HepG2 (cell line): Measurements from ENCODE around the gene LPIN3. TPM values are rescaled to one million over a fixed set of nuclear protein-coding genes. Genes with fewer than 3 reads are reported as not detected.
A peak's percentile ranks its signal among the peaks of the same experiment; 100 is the strongest.

ENCODE experiments used
- ATAC-seq: fragments of 200-7000 bp; cut with Tn5 transposase; 3 replicates; pipeline ENCODE4 v1.9.1; 2020; ENCODE audit warnings: mild to moderate bottlenecking, moderate library complexity
- BruUV-seq: library from RNA; stranded (reverse); fragments of 400-500 nt; replicated peaks from 2 replicates; lab custom pipeline; 2021; lab: Mats Ljungman, UMichigan
- CTCF ChIA-PET: fragments of 300-600 bp; formaldehyde crosslinking; extraction: SDS; loops from one replicate; lab custom pipeline; 2021; ENCODE audit warnings: low total read pairs, inconsistent platforms, low intra/inter-chr PET ratio; lab: Yijun Ruan, JAX
- POLR2A ChIA-PET: fragments of 350-600 bp; sonication (Branson Sonifier 250); formaldehyde crosslinking; loops from one replicate; lab custom pipeline; 2020; ENCODE audit warnings: antibody characterized with exemption, inconsistent platforms; lab: Yijun Ruan, JAX
- DNase-seq: peaks from one replicate; pipeline ENCODE4 v3.0.0-alpha.2; 2015; ENCODE audit warnings: low spot score
- FAIRE-seq: peaks from 3 replicates; lab custom pipeline; 2011; peaks lifted over from hg19 to GRCh38; lab: Jason Lieb, UNC
- H2AFZ ChIP-seq: one replicate; pipeline ENCODE4 v1.6.1; 2011; ENCODE audit warnings: low read length, inconsistent platforms
- H3K27ac ChIP-seq: fragments of 300-600 bp; 3 replicates; pipeline ENCODE4 v1.8.0; 2011; ENCODE audit warnings: mixed run types, mild to moderate bottlenecking, mixed read lengths, low read length, inconsistent platforms; ENCODE audit not compliant: insufficient read depth; ENCODE audit errors: extremely low read length
- H3K27me3 ChIP-seq, 2 experiments: fragments of 200-600 bp in 1 of 2; 2 replicates in 1 of 2; 3 replicates in 1 of 2; pipeline versions ENCODE4 v1.6.0 to v1.8.0; 2011; ENCODE audit warnings: low read length in 2 of 2, mild to moderate bottlenecking in 2 of 2, moderate library complexity in 2 of 2, inconsistent platforms in 1 of 2; ENCODE audit not compliant: insufficient read depth in 2 of 2, control insufficient read depth in 1 of 2
- H3K36me3 ChIP-seq, 2 experiments: fragments of 200-600 bp in 1 of 2; replicated peaks in 1 of 2; 2 replicates in 1 of 2; 3 replicates in 1 of 2; pipeline versions ENCODE4 v1.5.1 to v1.8.0; 2011; ENCODE audit warnings: low read length in 2 of 2, inconsistent platforms in 1 of 2; ENCODE audit not compliant: insufficient read depth in 2 of 2, control insufficient read depth in 1 of 2
- H3K4me1 ChIP-seq: 2 replicates; pipeline ENCODE4 v1.5.1; 2012; ENCODE audit warnings: low read length, inconsistent platforms; ENCODE audit not compliant: insufficient read depth
- H3K4me2 ChIP-seq: 2 replicates; pipeline ENCODE4 v1.6.0; 2011; ENCODE audit warnings: low read depth, low read length, inconsistent platforms
- H3K4me3 ChIP-seq, 3 experiments: fragments of 200-600 bp in 1 of 3; sonication (generic), shearing (Covaris generic) in 1 of 3; replicated peaks in 1 of 3; 2 replicates each; pipeline ENCODE4 v1.5.1; 2011 to 2016; ENCODE audit warnings: low read length in 3 of 3, inconsistent platforms in 2 of 3, low read depth in 2 of 3, mild to moderate bottlenecking in 2 of 3, control low read depth in 1 of 3, mixed read lengths in 1 of 3; ENCODE audit not compliant: insufficient read depth in 1 of 3
- H3K79me2 ChIP-seq: one replicate; pipeline ENCODE4 v1.6.1; 2011; ENCODE audit warnings: low read length, inconsistent platforms; ENCODE audit not compliant: insufficient read depth
- H3K9ac ChIP-seq: 2 replicates; pipeline ENCODE4 v1.6.0; 2011; ENCODE audit warnings: mild to moderate bottlenecking, low read depth, low read length, inconsistent platforms; ENCODE audit not compliant: insufficient read depth
- H3K9me3 ChIP-seq: 2 replicates; pipeline ENCODE4 v1.5.1; 2012; ENCODE audit warnings: mild to moderate bottlenecking, low read length
- H4K20me1 ChIP-seq: 2 replicates; pipeline ENCODE4 v1.6.0; 2011; ENCODE audit warnings: inconsistent platforms, mild to moderate bottlenecking, low read length, moderate library complexity; ENCODE audit not compliant: insufficient read depth
- DR1 ChIP-seq: sonication (generic); formaldehyde crosslinking; IDR thresholded peaks from 2 replicates; pipeline ENCODE4 v1.8.0; 2021; ENCODE audit warnings: mild to moderate bottlenecking, missing genetic modification reagents, inconsistent platforms
- GATAD1 ChIP-seq: IDR thresholded peaks from 2 replicates; pipeline ENCODE4 v1.6.1; 2016; ENCODE audit warnings: missing genetic modification reagents, missing compliant biosample characterization
- GATAD2A ChIP-seq: IDR thresholded peaks from 2 replicates; pipeline ENCODE4 v1.6.1; 2016
- HNF1B ChIP-seq: sonication (generic); formaldehyde crosslinking; IDR thresholded peaks from 2 replicates; pipeline ENCODE4 v1.5.1; 2020; ENCODE audit warnings: mild to moderate bottlenecking, moderate library complexity, missing genetic modification reagents
- KLF13 ChIP-seq: sonication (generic); formaldehyde crosslinking; IDR thresholded peaks from 2 replicates; pipeline ENCODE4 v1.4.0; 2020; ENCODE audit warnings: mild to moderate bottlenecking, missing genetic modification reagents
- RFXANK ChIP-seq: IDR thresholded peaks from 2 replicates; pipeline ENCODE4 v1.6.1; 2016
- SMAD1 ChIP-seq: sonication (generic); formaldehyde crosslinking; IDR thresholded peaks from 2 replicates; pipeline ENCODE4 v1.4.0; 2020; ENCODE audit warnings: missing genetic modification reagents, low read depth, mild to moderate bottlenecking, borderline replicate concordance
- TCF12 ChIP-seq, 2 experiments: fragments of 450-650 bp in 1 of 2; sonication (generic) in 1 of 2; formaldehyde crosslinking in 1 of 2; IDR thresholded peaks; 2 replicates each; pipeline versions ENCODE4 v1.6.1 to v1.8.0; 2017 to 2022; ENCODE audit warnings: antibody characterized with exemption in 1 of 2, mild to moderate bottlenecking in 1 of 2, missing genetic modification reagents in 1 of 2, moderate library complexity in 1 of 2
- TFE3 ChIP-seq: IDR thresholded peaks from 2 replicates; pipeline ENCODE4 v1.6.1; 2016
- ZBTB3 ChIP-seq: sonication (generic); formaldehyde crosslinking; IDR thresholded peaks from 2 replicates; pipeline ENCODE4 v1.4.0; 2020; ENCODE audit warnings: low read depth, mild to moderate bottlenecking, moderate library complexity, missing genetic modification reagents, borderline replicate concordance
- ZFP1 ChIP-seq: IDR thresholded peaks from 2 replicates; pipeline ENCODE4 v1.6.1; 2016
- ZHX1 ChIP-seq: sonication (generic); formaldehyde crosslinking; IDR thresholded peaks from 2 replicates; pipeline ENCODE4 v1.8.1; 2022; ENCODE audit warnings: low read depth, mild to moderate bottlenecking, missing genetic modification reagents
- ZNF232 ChIP-seq: sonication (generic); formaldehyde crosslinking; IDR thresholded peaks from 2 replicates; pipeline ENCODE4 v1.4.0; 2020; ENCODE audit warnings: missing genetic modification reagents, borderline replicate concordance
- ZNF343 ChIP-seq: sonication (generic); formaldehyde crosslinking; IDR thresholded peaks from 2 replicates; pipeline ENCODE4 v1.4.0; 2020; ENCODE audit warnings: mild to moderate bottlenecking, missing genetic modification reagents
- ZNF619 ChIP-seq: sonication (generic); formaldehyde crosslinking; IDR thresholded peaks from 2 replicates; pipeline ENCODE4 v1.4.0; 2020; ENCODE audit warnings: mild to moderate bottlenecking, missing genetic modification reagents
- WGBS: methylation state at CpG from one replicate; pipeline ENCODE4 v1.1.6; 2017; ENCODE audit warnings: low lambda C conversion rate; 5-methylcytosine and 5-hydroxymethylcytosine counted together
- in situ Hi-C: cut with HindIII; loops from 2 replicates; pipeline ENCODE4 v1.10.0; 2017; ENCODE audit warnings: low pct_unique_long_range_greater_than_20kb; ENCODE audit not compliant: extremely low pct_ligation_motif_present
- intact Hi-C: fragments of 100-400 bp; cut with micrococcal nuclease; formaldehyde crosslinking; loops from one replicate; pipeline ENCODE4 v1.10.0; 2022; ENCODE audit not compliant: unreplicated experiment
- polyA plus RNA-seq, 8 experiments: library from polyadenylated mRNA; depleted of rRNA in 3 of 8; stranded (reverse) in 7 of 8; unstranded in 1 of 8; fragments of >200 nt; fragmentation: Illumina TruSeq in 4 of 8; extraction: Trizol in 4 of 8; gene quantifications; 2 replicates each; pipeline versions ENCODE4 v1.2.1 to v1.2.3, GENCODE V29; 2011 to 2016; ENCODE audit warnings: low read depth in 4 of 8, missing spikeins in 1 of 8, mixed read lengths in 1 of 8; ENCODE audit not compliant: insufficient read depth in 1 of 8
- total RNA-seq, 5 experiments: library from RNA; depleted of rRNA; stranded (reverse); fragments of >200 nt; fragmentation: Illumina TruSeq; extraction: Trizol; gene quantifications; 2 replicates each; pipeline ENCODE4 v1.2.3, GENCODE V29; 2016; ENCODE audit warnings: low read depth in 1 of 5

LPIN3 gene
- total and polyA plus RNA-seq, 2 of the 13 experiments (the other 11 are each of a cell fraction or from before 2014, with no cell fraction given), result 14.2 to 28.6 TPM

GRCh38 chr20:41317546-41318270 lies 22.9 kb upstream of the LPIN3 start, which contains the start of gene ZHX3:
Gene ZHX3 (minus strand): TSS chr20:41317731. CDS start chr20:41204916, 112,815 bp downstream.
- Histone ChIP-seq H3K27ac (peak within 1 kb of the TSS; percentile 68), H3K27me3 (peaks cover 0 to 3% of the 10 kb centered on the region in 2 experiments; a peak in 1 of 5 replicates), H3K36me3 (no peaks in the 10 kb centered on the region), H3K4me2 (peak within 1 kb of the TSS; percentile 100), H4K20me1 (no peaks in the 10 kb centered on the region), H3K4me3 (peak within 1 kb of the TSS; percentile 75 to 95 (median 91)), H3K9me3 (no peaks in the 10 kb centered on the region), H2AFZ (peak within 1 kb of the TSS; percentile 58), H3K4me1 (peaks cover 47% of the 10 kb centered on the region), H3K79me2 (peaks cover 15% of the 10 kb centered on the region), H3K9ac (peak within 1 kb of the TSS; percentile 77)
- BruUV-seq, result no TSS peak
- intact Hi-C loops, result loop anchor here (5.0 kb wide), 1 partner anchor 85 kb away; no protein-coding TSS in a partner anchor
- peak; percentile 96 for ATAC-seq
- 1% methylated on average over 32 of the region's 64 CpGs for WGBS
- CTCF ChIA-PET, result no interaction called here
- POLR2A ChIA-PET, result interaction anchor here (1.3 to 2.6 kb wide), 5 partner anchors 9 to 301 kb away, joined by 3 to 16 read pairs (median 4); partner anchors contain the start of genes CHD6 and LPIN3
- in situ Hi-C loops, result no loop called here
- DNase-seq, result peak; percentile 96
- peak; percentile 40 for FAIRE-seq
- TF ChIP-seq GATAD1 (CRISPR knock-in tag) (peak; percentile 49; the same call in 1 of the 2 replicates), RFXANK (CRISPR knock-in tag) (0 out of 2 replicates have a peak, but pooled peaks have one; percentile 39), HNF1B (CRISPR knock-in tag) (peak; percentile 64; the same call in 1 of the 2 replicates), ZNF619 (CRISPR knock-in tag) (peak; percentile 59; the same call in 1 of the 2 replicates), ZHX1 (CRISPR knock-in tag) (no peak), ZFP1 (no peak), ZNF343 (CRISPR knock-in tag) (0 out of 2 replicates have a peak, but pooled peaks have one; percentile 19), ZNF232 (peak; percentile 79; the same call in 1 of the 2 replicates), DR1 (CRISPR knock-in tag) (peak; percentile 55; the same call in 1 of the 2 replicates), GATAD2A (CRISPR knock-in tag) (peak; percentile 28; the same call in 1 of the 2 replicates), ZBTB3 (CRISPR knock-in tag) (0 out of 2 replicates have a peak, but pooled peaks have one; percentile 44), TFE3 (CRISPR knock-in tag) (0 out of 2 replicates have a peak, but pooled peaks have one; percentile 29), SMAD1 (peak; percentile 62; the same call in 1 of the 2 replicates), TCF12 (IDR thresholded peaks at IDR 0.05) (no peak), TCF12 (CRISPR knock-in tag; IDR thresholded peaks at IDR 0.05) (0 out of 2 replicates have a peak, but pooled peaks have one; percentile 61), KLF13 (CRISPR knock-in tag) (0 out of 2 replicates have a peak, but pooled peaks have one; percentile 82)
